HS-27A (cell line): Measurements from ENCODE around the gene OR8J3.
"Not testable (repeated sequence)": the region's sequence is repeated elsewhere in the genome, so short reads cannot be mapped to it uniquely, and the experiment has no call there.

Experiments used
- DNase-seq: peaks from one replicate; pipeline ENCODE4 v3.0.0-alpha.2; 2012; ENCODE audit warnings: low read depth, missing footprints

The OR8J3 gene, protein sequence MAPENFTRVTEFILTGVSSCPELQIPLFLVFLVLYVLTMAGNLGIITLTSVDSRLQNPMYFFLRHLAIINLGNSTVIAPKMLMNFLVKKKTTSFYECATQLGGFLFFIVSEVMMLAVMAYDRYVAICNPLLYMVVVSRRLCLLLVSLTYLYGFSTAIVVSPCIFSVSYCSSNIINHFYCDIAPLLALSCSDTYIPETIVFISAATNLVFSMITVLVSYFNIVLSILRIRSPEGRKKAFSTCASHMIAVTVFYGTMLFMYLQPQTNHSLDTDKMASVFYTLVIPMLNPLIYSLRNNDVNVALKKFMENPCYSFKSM

DNA sequence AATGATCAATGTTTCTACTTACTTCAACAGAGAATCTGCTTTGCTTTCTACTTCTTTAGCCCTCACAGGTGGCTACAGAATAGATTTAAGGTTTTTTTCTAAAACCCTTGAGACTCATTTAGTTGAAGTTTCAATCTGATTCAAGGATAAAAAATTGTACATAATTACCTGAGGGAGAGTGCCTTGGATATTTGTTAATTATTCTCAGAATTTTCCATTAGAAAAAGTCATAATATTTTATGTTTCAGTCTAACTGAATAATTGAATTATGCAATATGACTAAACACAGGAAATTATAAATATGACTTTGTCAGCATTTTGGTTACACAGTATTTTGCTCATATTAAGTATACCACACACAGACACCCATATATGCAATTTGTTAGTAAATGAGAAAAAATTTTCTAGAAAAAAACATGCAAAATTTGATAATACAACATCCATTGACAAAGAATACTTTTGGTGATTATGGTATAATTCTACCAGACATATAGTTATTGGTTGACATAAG, at the start of gene OR8J3:
TSS of gene OR8J3 (minus strand) at position 51 of the 511 bp plus-strand sequence. CDS start 2,483 bp downstream, outside the sequence.
- no peak for DNase-seq

DNA sequence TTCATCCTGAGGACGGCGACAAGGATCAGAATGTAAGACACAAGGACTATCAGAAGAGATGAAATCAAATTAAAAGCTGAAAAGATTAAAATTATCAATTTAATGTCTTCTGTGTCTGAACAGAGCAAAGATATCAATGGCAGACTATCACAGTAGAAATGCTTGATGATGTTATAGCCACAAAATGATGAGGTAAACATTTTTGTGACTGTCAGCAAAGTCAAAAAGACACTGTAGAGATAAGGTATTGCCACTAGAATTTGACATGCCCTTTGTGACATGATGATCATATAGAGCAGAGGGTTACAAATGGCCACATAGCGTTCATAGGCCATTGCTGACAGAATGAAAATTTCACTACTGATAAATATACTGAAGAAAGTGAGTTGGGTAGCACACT, 48.6 kb upstream of the OR8J3 start:
- no peak for DNase-seq

DNA sequence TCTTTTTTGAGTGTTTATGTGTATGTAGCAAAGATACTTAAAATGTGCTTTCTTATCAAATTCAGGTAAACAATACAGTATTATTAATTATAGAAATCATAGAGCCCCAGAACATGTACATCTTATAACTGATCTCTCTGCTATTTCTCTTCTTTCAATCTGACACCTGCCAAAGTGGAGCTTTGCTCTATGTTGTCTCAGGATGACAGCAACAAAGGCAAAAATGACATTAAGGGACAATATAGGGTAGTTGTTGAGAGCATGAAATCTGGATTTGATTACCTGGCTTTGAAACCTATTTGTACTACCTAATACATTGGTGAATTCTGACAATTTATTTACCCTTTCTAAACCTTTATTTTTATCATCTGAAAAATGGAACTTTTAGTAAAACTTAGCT, 43.5 kb upstream of the OR8J3 start:
- DNase-seq = no peak

DNA sequence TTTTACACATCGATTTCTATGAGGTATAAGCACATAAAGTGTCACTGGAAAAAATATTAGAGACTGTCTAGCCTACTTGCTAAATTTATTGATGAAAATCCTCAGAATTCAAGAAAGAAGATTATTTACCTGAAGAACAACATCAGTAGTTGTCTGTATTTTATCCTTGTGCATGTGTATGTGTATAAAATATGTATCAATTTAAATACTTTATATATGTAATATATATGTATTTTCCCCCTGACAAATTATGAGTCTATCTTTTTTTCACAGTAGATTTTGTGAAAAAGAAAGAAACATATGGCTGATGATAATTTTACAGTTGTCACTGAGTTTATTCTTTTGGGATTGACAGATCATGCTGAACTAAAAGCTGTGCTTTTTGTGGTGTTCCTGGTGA, 36.3 kb upstream of the OR8J3 start, which contains the start of gene OR5J2:
TSS of gene OR5J2 (plus strand) at position 301 of the 400 bp plus-strand sequence. CDS start at position 301, 0 bp downstream.
- DNase-seq = no peak

DNA sequence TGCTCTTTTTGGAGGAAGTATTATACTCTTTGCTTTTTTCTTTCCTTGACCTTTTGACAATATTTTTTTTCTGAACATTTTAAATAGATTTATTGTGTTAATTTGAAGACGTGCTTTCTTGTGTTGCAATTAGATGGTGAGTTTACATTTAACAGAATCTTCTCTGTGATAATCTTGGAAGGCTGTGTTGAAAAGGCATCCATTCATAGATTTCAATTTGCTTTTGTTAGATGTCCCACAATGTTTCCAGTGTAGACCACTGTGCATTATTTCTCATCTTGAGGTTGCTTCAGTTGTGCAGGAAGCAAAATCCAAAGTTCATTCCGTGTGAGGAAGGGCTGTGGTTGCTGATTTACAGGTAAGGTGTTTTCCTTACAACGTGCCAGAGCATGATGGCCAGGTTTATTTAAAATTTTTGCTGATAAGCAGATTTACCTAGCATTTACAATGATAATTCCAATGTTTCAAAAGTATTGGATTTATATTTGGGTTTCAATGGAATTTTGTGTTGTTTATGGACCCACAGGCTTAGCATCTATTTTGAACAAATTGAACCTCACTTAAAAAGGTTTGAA, 32.3 kb upstream of the OR8J3 start:
- no peak for DNase-seq

DNA sequence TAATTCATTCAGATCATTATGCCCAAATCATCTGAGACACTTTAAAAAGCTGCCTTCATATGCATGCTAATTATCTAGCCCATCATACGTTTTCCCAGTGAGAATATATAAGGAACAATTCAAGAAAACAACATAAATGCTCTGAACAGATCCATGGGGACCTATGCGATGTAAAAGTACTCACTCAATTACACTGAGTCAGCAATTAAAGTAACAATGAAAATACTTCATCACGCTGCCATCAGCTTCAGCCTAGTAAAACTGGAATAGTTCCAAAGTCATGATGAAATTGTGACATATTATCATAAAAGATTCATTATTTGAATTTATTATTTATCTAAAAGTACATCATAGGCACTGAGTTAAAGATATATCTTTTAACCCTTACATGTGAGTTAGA, 23.8 kb upstream of the OR8J3 start:
- DNase-seq = no peak

DNA sequence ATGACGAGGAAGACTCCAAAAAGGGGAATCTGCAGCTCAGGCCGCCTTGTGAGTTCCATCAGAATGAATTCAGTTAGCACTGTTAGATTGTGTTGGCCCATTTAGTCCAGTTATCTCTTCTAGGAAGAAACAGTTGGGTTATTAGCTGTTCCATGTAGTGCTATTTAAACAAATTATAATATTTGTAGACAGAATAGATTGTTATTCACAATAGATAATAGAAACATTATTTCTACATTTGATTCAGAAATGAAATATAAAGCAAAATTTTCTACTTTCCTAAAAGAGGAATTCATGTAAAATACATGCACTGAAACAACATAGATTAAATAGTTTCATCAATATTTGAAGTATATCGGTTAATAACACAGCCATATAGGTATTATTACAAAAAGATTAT, 20.2 kb upstream of the OR8J3 start, which contains the start of gene OR8K5:
TSS of gene OR8K5 (minus strand) at position 101 of the 400 bp plus-strand sequence. CDS start at position 101, 0 bp downstream.
- DNase-seq = no peak

DNA sequence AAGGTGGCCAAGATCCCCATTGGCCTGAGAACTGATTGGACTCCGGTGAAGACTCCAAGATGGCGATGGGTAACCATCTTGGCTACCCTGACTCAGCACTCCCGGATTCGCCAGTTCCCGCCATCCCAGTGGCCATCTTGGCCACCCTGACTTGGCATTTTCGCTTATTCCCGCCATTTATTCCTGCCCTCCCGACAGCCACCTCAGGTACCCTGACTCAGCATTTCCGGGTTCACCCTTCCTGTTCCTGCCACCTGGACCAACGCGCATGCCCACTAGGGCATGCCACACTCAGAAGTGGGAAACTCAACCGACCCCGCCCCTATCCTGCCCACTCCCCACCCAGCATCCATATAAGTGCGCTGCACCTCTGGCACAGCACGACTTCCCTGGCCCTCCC, 12.3 kb upstream of the OR8J3 start:
- no peak for DNase-seq

DNA sequence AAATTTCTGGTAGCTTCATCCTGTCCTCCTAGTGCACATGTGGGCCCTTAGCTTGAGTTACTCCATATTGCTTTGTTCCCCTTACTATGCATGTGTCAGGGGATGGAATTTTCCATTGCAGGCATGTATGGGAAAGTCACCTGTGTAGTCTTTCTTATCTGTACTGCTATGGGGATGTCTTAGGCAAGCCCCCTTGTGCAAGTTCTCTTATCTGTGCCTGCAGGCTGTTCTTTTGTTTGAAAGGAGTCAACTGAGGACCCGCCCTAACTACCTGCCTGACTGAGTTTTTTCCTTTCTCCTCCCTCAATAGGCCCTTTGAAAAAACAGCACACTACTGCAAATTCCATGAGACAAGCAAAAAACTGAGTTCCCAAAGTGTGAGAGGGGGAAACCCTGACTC, 11.4 kb upstream of the OR8J3 start:
- no peak for DNase-seq

DNA sequence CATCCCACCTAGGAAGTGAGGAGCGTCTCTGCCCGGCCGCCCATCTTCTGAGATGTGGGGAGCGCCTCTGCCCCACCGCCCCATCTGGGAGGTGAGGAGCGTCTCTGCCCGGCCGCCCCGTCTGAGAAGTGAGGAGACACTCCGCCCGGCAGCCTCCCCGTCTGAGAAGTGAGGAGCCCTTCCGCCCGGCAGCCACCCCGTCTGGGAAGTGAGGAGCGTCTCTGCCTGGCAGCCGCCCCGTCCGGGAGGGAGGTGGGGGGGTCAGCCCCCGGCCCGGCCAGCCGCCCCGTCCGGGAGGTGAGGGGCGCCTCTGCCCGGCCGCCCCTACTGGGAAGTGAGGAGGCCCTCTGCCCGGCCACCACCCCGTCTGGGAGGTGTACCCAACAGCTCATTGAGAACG, 3.7 kb upstream of the OR8J3 start:
- DNase-seq = not testable (repeated sequence)

DNA sequence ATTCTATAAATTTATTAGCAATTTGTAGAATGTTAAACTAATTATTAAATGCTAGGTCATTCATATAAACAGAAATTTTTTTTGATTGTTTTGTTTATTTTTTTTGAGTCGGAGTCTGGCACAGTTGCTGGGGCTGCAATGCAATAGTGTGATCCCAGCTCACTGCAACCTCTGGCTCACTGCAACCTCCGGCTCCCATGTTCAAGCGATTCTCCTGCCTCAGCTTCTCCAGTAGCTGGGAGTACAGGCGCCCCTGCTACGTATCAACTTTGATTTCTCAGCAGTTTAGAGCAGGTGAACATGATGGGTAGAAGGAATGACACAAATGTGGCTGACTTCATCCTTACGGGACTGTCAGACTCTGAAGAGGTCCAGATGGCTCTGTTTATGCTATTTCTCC, 17.9 kb downstream of the OR8J3 start, which contains the start of gene OR8H3:
TSS of gene OR8H3 (plus strand) at position 301 of the 400 bp plus-strand sequence. CDS start at position 301, 0 bp downstream.
- no peak for DNase-seq

DNA sequence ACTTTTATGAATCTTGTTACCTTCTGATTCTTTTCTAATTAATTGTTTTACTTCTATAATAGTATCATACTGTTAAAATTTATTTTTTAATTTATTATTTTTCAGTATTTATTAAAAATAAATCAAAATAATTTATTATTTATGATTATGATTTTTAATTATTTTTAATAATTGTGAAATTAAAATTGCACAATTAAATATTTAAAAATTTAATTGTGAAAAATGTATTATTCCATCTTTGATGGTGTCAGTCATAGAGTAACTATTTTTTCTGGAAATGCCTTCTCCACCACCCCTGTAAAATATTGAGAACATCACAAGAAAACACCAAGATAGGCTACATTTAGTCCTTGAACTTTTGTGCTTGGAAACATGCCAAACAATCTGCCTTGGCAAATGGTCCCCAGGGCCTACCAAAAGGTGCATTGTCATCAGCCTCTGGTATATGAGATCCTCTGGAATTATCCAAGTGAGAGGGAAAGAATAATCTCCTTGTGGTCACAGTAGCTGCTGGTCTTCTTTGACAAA, 36.7 kb downstream of the OR8J3 start, which contains the start of gene OR8H2:
TSS of gene OR8H2 (plus strand) at position 478 of the 528 bp plus-strand sequence. CDS start 1,356 bp downstream, outside the sequence.
- no peak for DNase-seq

DNA sequence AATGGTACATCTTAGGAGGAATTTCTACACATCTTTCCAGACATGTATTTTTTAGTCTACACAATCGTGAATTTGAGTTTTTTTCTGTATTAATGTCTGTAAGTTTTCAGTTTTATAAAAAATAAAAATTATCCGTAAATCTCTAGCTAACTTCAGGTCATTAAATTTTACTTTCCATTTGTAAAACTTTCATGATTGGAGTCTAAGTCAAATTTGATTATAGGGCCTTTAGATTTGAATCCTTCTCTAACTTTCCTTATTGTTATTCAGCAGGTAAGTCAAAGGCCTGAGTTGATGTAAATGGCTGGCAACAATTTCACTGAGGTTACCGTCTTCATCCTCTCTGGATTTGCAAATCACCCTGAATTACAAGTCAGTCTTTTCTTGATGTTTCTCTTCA, 47.0 kb downstream of the OR8J3 start, which contains the start of gene OR8I2:
TSS of gene OR8I2 (plus strand) at position 301 of the 400 bp plus-strand sequence. CDS start at position 301, 0 bp downstream.
- DNase-seq = no peak

DNA sequence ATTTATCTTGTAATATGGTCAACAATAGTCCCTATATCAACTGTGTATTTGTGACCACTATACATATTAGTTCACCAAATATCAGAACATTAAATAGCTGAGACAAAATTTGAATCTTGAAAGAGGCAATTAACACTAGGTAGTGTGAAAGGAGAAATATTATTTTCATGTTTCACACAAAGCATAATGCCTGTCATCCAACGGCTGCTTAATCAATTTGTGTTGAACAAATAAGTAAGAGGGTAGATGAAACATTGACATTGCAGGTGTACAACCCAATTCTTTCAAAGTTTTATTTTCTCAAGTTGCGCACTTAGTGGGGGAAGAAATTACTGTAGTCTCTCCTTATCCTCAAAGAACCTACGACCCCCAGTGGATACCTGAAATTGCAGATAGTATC, 50.3 kb downstream of the OR8J3 start:
- no peak for DNase-seq
